ENCODE measurements around the gene RGS12. TPM values are rescaled to one million over a fixed set of nuclear protein-coding genes. Genes with fewer than 3 reads are reported as not detected.

The RGS12 gene
- total RNA-seq, 1 donor from 2014 or later, result 116 TPM

GRCh38 chr4:3315566-3315965, 22.7 kb downstream of the RGS12 start:
- H3K36me3 Mint-ChIP-seq (ENCODE audit: low read depth, unreplicated experiment), result peaks cover 30% of the 10 kb centered on the region
- peaks cover 4% of the 10 kb centered on the region for H3K27me3 Mint-ChIP-seq (ENCODE audit: unreplicated experiment)
- peak overlapping the region; percentile 73 for H3K4me3 Mint-ChIP-seq (ENCODE audit: unreplicated experiment)
- H3K9me3 Mint-ChIP-seq (ENCODE audit: unreplicated experiment), result no peaks in the 10 kb centered on the region
- no peak for TF ChIP-seq CTCF (IDR thresholded peaks at IDR 0.05; ENCODE audit: unreplicated experiment)
- no peak overlapping the region for H3K27ac Mint-ChIP-seq (ENCODE audit: unreplicated experiment)
- H3K4me1 Mint-ChIP-seq (ENCODE audit: unreplicated experiment), result peaks cover 44% of the 10 kb centered on the region
- DNase-seq (ENCODE audit: low spot score), result no peak

DNA sequence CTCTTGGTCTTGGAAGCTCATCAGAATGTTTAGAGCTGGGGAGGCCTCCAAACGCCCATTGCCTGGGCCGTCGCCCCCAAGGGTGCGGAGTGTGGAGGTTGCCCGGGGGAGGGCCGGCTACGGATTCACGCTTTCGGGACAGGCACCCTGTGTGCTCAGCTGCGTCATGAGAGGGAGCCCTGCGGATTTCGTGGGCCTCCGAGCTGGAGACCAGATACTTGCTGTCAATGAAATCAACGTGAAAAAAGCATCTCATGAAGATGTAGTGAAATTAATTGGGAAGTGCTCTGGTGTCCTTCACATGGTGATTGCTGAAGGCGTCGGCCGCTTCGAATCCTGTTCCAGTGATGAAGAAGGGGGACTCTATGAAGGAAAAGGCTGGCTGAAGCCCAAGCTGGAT, 23.3 kb downstream of the RGS12 start:
- peak overlapping the region; percentile 73 for H3K4me3 Mint-ChIP-seq (ENCODE audit: unreplicated experiment)
- H3K36me3 Mint-ChIP-seq (ENCODE audit: low read depth, unreplicated experiment), result peaks cover 35% of the 10 kb centered on the region
- no peak for TF ChIP-seq CTCF (IDR thresholded peaks at IDR 0.05; ENCODE audit: unreplicated experiment)
- no peaks in the 10 kb centered on the region for H3K9me3 Mint-ChIP-seq (ENCODE audit: unreplicated experiment)
- H3K4me1 Mint-ChIP-seq (ENCODE audit: unreplicated experiment), result peaks cover 44% of the 10 kb centered on the region
- DNase-seq (ENCODE audit: low spot score), result no peak
- peaks cover 4% of the 10 kb centered on the region for H3K27me3 Mint-ChIP-seq (ENCODE audit: unreplicated experiment)
- no peak overlapping the region for H3K27ac Mint-ChIP-seq (ENCODE audit: unreplicated experiment)

- peaks cover 6% of the 10 kb centered on the region for H3K27me3 Mint-ChIP-seq (ENCODE audit: unreplicated experiment)
- no peak for DNase-seq (ENCODE audit: low spot score)
- no peaks in the 10 kb centered on the region for H3K9me3 Mint-ChIP-seq (ENCODE audit: unreplicated experiment)
- H3K4me3 Mint-ChIP-seq (ENCODE audit: unreplicated experiment), result peak overlapping the region; percentile 71
- peaks cover 41% of the 10 kb centered on the region for H3K36me3 Mint-ChIP-seq (ENCODE audit: low read depth, unreplicated experiment)
- TF ChIP-seq CTCF (IDR thresholded peaks at IDR 0.05; ENCODE audit: unreplicated experiment), result no peak
- no peak overlapping the region for H3K27ac Mint-ChIP-seq (ENCODE audit: unreplicated experiment)
- H3K4me1 Mint-ChIP-seq (ENCODE audit: unreplicated experiment), result peaks cover 43% of the 10 kb centered on the region
Observed at GRCh38 chr4:3317011-3317655, 24.3 kb downstream of the RGS12 start.

DNA sequence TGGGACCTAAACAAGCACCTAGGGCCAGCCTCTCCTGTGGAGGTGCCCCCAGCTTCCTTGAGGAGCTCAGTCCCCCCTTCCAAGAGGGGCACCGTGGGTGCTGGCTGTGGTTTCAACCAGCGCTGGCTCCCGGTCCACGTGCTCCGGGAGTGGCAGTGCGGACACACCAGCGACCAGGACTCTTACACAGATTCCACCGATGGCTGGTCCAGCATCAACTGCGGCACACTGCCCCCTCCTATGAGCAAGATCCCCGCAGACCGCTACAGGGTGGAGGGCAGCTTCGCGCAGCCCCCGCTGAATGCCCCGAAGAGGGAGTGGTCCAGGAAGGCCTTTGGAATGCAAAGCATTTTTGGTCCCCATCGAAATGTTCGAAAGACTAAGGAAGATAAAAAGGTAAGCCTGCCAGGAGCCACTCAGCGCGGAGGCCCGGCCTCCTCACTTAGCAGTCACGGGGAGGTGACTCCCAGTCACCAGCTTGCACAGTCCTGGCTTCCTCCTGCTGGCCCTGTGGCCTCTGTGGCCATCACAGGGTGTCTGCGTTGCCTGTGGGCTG, 24.9 kb downstream of the RGS12 start:
- no peak for DNase-seq (ENCODE audit: low spot score)
- Mint-ChIP-seq H3K27ac (ENCODE audit: unreplicated experiment) (no peak overlapping the region), H3K9me3 (ENCODE audit: unreplicated experiment) (no peaks in the 10 kb centered on the region), H3K27me3 (ENCODE audit: unreplicated experiment) (peaks cover 6% of the 10 kb centered on the region), H3K36me3 (ENCODE audit: low read depth, unreplicated experiment) (peaks cover 38% of the 10 kb centered on the region), H3K4me1 (ENCODE audit: unreplicated experiment) (peaks cover 47% of the 10 kb centered on the region), H3K4me3 (ENCODE audit: unreplicated experiment) (no peak overlapping the region)
- no peak for TF ChIP-seq CTCF (IDR thresholded peaks at IDR 0.05; ENCODE audit: unreplicated experiment)

- DNase-seq (ENCODE audit: low spot score), result peak; percentile 60
- no peaks in the 10 kb centered on the region for H3K9me3 Mint-ChIP-seq (ENCODE audit: unreplicated experiment)
- H3K36me3 Mint-ChIP-seq (ENCODE audit: low read depth, unreplicated experiment), result peaks cover 37% of the 10 kb centered on the region
- no peak overlapping the region for H3K4me3 Mint-ChIP-seq (ENCODE audit: unreplicated experiment)
- peaks cover 55% of the 10 kb centered on the region for H3K4me1 Mint-ChIP-seq (ENCODE audit: unreplicated experiment)
- peak overlapping the region; percentile 81 for H3K27ac Mint-ChIP-seq (ENCODE audit: unreplicated experiment)
- peak; percentile 39 for TF ChIP-seq CTCF (IDR thresholded peaks at IDR 0.05; ENCODE audit: unreplicated experiment)
- H3K27me3 Mint-ChIP-seq (ENCODE audit: unreplicated experiment), result peaks cover 7% of the 10 kb centered on the region
Observed at GRCh38 chr4:3318561-3319021, 25.8 kb downstream of the RGS12 start.
